HEK293T (cell line): Measurements from ENCODE around the gene TLE1.

Experiments used
- CTCF ChIA-PET: fragments of 350-600 bp; formaldehyde crosslinking; extraction: SDS; loops from one replicate; lab custom pipeline; 2021; ENCODE audit warnings: antibody characterized with exemption, inconsistent platforms; lab: Yijun Ruan, JAX
- POLR2A ChIA-PET: fragments of 350-600 bp; formaldehyde crosslinking; extraction: SDS; loops from one replicate; lab custom pipeline; 2020; ENCODE audit warnings: antibody characterized with exemption, inconsistent platforms; lab: Yijun Ruan, JAX
- DNase-seq: peaks from one replicate; pipeline ENCODE4 v3.0.0; 2012; ENCODE audit warnings: mixed read lengths; ENCODE audit errors: extremely low spot score
- ARNT ChIP-seq: fragments of 450-650 bp; IDR thresholded peaks from 2 replicates; pipeline ENCODE4 v1.6.1; 2017; ENCODE audit warnings: mild to moderate bottlenecking
- BHLHE40 ChIP-seq: fragments of 450-650 bp; IDR thresholded peaks from 2 replicates; pipeline ENCODE4 v1.6.1; 2016; ENCODE audit warnings: mild to moderate bottlenecking, moderate library complexity, borderline replicate concordance
- CTBP1 ChIP-seq: fragments of 450-650 bp; IDR thresholded peaks from 2 replicates; pipeline ENCODE4 v1.6.1; 2016; ENCODE audit warnings: borderline replicate concordance
- ELF4 ChIP-seq: fragments of 450-650 bp; IDR thresholded peaks from 2 replicates; pipeline ENCODE4 v1.6.1; 2017; ENCODE audit warnings: antibody characterized with exemption
- FOXA1 ChIP-seq: fragments of 450-650 bp; IDR thresholded peaks from 2 replicates; pipeline ENCODE4 v1.6.1; 2016; ENCODE audit warnings: mild to moderate bottlenecking
- FOXK2 ChIP-seq: fragments of 450-650 bp; IDR thresholded peaks from 2 replicates; pipeline ENCODE4 v1.6.1; 2016; ENCODE audit warnings: mild to moderate bottlenecking
- FOXM1 ChIP-seq: fragments of 450-650 bp; IDR thresholded peaks from 2 replicates; pipeline ENCODE4 v1.6.1; 2017; ENCODE audit warnings: mild to moderate bottlenecking, borderline replicate concordance
- HDGF ChIP-seq: fragments of 450-650 bp; IDR thresholded peaks from 2 replicates; pipeline ENCODE4 v1.6.1; 2017; ENCODE audit warnings: antibody characterized with exemption, borderline replicate concordance
- L3MBTL2 ChIP-seq: fragments of 450-650 bp; conservative IDR thresholded peaks from 2 replicates; pipeline ENCODE4 v1.6.1; 2016; ENCODE audit warnings: mild to moderate bottlenecking
- LEF1 ChIP-seq: fragments of 450-650 bp; IDR thresholded peaks from 2 replicates; pipeline ENCODE4 v1.6.1; 2017; ENCODE audit warnings: mild to moderate bottlenecking, borderline replicate concordance
- NFRKB ChIP-seq: fragments of 450-650 bp; IDR thresholded peaks from 2 replicates; pipeline ENCODE4 v1.6.1; 2016; ENCODE audit warnings: mild to moderate bottlenecking, moderate library complexity
- SP1 ChIP-seq: fragments of 450-650 bp; IDR thresholded peaks from 2 replicates; pipeline ENCODE4 v1.6.1; 2017
- SUZ12 ChIP-seq: fragments of 450-650 bp; IDR thresholded peaks from 2 replicates; pipeline ENCODE4 v1.6.1; 2016; ENCODE audit warnings: mild to moderate bottlenecking
- TARDBP ChIP-seq: fragments of 450-650 bp; IDR thresholded peaks from 2 replicates; pipeline ENCODE4 v1.6.1; 2016
- ZNF384 ChIP-seq: fragments of 450-650 bp; IDR thresholded peaks from 2 replicates; pipeline ENCODE4 v1.6.1; 2016
- TF ChIP-seq, protein P1 (sequence below): fragments of 450-650 bp; IDR thresholded peaks from 2 replicates; pipeline ENCODE4 v1.6.1; 2016

The TLE1 gene

GRCh38 chr9:81559197-81559596 is 130.2 kb downstream of the TLE1 start:
- ChIA-PET CTCF (no interaction called here), POLR2A (no interaction called here)
- DNase-seq = no peak
- no peak for TF ChIP-seq FOXA1

DNA sequence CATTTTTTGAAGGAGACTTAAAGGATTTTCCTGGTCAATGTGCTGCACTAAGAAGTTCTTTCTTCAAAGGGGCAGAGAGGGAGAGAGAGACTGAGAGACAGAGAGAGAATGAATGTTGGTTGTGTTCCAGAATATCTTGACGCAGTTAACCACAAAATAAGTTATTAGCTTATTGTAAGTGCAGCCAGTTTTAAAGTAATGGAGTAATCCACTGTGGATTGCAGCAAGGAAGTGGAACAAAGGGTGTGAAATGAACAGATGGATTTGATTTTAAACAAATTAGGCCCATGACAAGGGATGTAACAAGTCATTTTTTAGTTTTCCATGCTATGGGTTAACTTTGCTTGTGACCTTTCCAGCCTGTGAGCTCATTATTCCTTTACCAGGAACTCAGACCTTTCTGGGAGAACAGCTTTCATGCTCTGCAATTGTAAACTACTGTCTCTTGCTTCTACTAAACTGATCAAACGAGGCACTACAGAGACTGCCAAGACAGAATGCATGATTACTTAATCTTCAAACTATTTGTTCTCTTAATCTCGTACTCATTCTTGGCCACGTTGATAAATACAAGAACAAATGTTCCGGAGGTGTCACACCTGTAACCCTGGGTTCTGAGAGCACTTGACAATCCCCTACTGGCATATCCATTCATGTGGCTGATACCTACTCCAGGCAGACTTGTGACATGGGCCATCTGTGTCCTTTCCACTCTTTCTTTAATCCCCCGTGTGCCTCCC is 131.1 kb downstream of the TLE1 start:
- TF ChIP-seq TARDBP = no peak
- no peak for TF ChIP-seq SUZ12
- TF ChIP-seq, protein P1, sequence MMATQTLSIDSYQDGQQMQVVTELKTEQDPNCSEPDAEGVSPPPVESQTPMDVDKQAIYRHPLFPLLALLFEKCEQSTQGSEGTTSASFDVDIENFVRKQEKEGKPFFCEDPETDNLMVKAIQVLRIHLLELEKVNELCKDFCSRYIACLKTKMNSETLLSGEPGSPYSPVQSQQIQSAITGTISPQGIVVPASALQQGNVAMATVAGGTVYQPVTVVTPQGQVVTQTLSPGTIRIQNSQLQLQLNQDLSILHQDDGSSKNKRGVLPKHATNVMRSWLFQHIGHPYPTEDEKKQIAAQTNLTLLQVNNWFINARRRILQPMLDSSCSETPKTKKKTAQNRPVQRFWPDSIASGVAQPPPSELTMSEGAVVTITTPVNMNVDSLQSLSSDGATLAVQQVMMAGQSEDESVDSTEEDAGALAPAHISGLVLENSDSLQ = no peak
- no peak for TF ChIP-seq LEF1
- no peak for TF ChIP-seq HDGF
- TF ChIP-seq FOXK2 = no peak
- TF ChIP-seq ELF4 = no peak
- no peak for TF ChIP-seq NFRKB
- TF ChIP-seq FOXA1 = no peak
- no peak for TF ChIP-seq BHLHE40
- no peak for TF ChIP-seq SP1
- TF ChIP-seq ZNF384 = no peak
- TF ChIP-seq ARNT = no peak
- TF ChIP-seq CTBP1 = no peak
- no peak for TF ChIP-seq L3MBTL2
- CTCF ChIA-PET = no interaction called here
- POLR2A ChIA-PET = no interaction called here
- no peak for DNase-seq

- no peak for DNase-seq
- TF ChIP-seq TARDBP (no peak), ARNT (no peak), FOXA1 (no peak), LEF1 (no peak), SP1 (no peak), FOXM1 (no peak), L3MBTL2 (no peak), HDGF (no peak)
- ChIA-PET POLR2A (no interaction called here), CTCF (no interaction called here)
Observed at GRCh38 chr9:81557452-81558090, 131.8 kb downstream of the TLE1 start.

DNA sequence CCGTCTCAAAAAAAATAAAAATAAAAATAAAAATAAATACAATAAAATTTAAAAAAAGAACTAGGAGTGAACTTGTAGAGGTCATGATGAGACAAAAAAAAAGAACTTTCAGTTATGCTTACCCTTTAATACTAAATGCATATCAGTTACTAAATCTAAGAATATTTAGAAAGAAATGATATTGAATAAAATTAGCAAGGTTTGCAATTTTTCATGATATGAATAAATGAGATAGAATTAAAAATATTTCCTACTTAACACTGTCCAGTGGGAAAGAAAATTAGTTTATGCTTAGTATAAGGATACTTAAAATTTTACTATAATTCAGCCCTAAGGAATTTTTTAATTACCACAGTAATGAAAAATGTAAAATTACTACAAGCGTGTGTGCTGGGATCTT is 132.4 kb downstream of the TLE1 start:
- DNase-seq = no peak
- no peak for TF ChIP-seq ARNT
- TF ChIP-seq HDGF = no peak
- TF ChIP-seq FOXA1 = no peak
- TF ChIP-seq FOXK2 = no peak
- no peak for TF ChIP-seq SP1
- TF ChIP-seq LEF1 = no peak
- no peak for TF ChIP-seq NFRKB
- TF ChIP-seq L3MBTL2 = no peak
- TF ChIP-seq BHLHE40 = no peak
- TF ChIP-seq, protein P1 = no peak
- no peak for TF ChIP-seq SUZ12
- TF ChIP-seq ZNF384 = no peak
- TF ChIP-seq TARDBP = no peak
- TF ChIP-seq CTBP1 = no peak
- no peak for TF ChIP-seq FOXM1
- TF ChIP-seq ELF4 = no peak
- ChIA-PET CTCF (no interaction called here), POLR2A (no interaction called here)

DNA sequence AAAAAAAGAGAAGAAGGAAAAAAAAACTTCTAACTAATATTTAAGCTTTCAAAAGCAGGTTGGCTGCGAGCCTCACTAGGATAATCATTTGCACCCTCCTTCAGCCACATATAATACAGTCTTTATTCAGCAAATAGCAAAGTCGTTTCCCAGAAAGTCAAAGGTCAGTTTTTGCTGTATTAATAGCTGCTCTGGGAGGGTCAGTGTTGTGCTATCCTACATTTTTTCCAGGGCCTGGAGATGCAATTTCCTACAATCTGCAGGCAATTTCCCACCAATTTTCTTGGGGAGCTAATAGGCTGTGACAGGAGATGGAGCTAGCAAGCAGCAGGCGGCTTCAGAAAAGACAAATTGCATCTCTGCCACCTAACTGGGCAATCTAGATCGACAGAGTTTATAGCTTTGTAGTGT is 136.8 kb downstream of the TLE1 start:
- no peak for TF ChIP-seq ELF4
- TF ChIP-seq FOXM1 = no peak
- CTCF ChIA-PET = no interaction called here
- no peak for DNase-seq
- POLR2A ChIA-PET = no interaction called here

DNA sequence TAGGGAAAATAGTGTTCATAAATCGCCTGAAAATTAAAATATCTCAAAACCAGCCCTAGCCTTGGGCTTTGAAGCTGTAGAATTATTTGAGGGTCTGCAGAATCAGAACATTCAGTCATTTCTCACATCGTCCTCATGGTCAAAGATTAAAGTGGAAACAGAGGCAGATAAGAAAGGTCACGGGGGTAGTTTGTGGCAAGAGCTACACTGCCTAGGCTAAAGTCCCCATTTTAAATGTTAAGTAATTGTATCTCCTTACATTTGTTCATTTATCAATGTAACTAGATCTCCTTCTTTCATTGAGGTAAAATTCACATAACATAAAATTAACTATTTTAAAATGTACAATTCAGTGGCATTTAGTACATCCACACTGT is 139.2 kb downstream of the TLE1 start:
- ChIA-PET POLR2A (no interaction called here), CTCF (interaction anchor here (1.4 kb wide), 1 partner anchor 28 kb away, joined by 3 read pairs; no protein-coding TSS in a partner anchor)
- TF ChIP-seq, protein P1 = no peak
- TF ChIP-seq ZNF384 (no peak), FOXM1 (no peak), FOXK2 (no peak), ELF4 (no peak), LEF1 (no peak), NFRKB (no peak)
- no peak for DNase-seq
